Muscle layer of duodenum (tissue), 2 donors: ENCODE data around the gene PARD6B.

Experiments used
- H3K27ac ChIP-seq: one replicate; pipeline ENCODE4 v1.7.0; 2013; ENCODE audit warnings: mild to moderate bottlenecking, low read length
- H3K27me3 ChIP-seq: one replicate; pipeline ENCODE4 v1.7.0; 2013; ENCODE audit warnings: low read depth, mild to moderate bottlenecking, control low read depth, low read length
- H3K36me3 ChIP-seq, 2 donors: one replicate each; pipeline ENCODE4 v1.7.0; 2013; ENCODE audit warnings: low read length in 2 of 2, control low read depth in 1 of 2, mild to moderate bottlenecking in 1 of 2; ENCODE audit not compliant: insufficient read depth in 2 of 2, control insufficient read depth in 1 of 2
- H3K4me1 ChIP-seq, 2 donors: one replicate each; pipeline ENCODE4 v1.7.0; 2013; ENCODE audit warnings: low read length in 2 of 2, mild to moderate bottlenecking in 2 of 2, control low read depth in 1 of 2, moderate library complexity in 1 of 2; ENCODE audit not compliant: insufficient read depth in 2 of 2, control insufficient read depth in 1 of 2
- H3K4me3 ChIP-seq, 2 donors: one replicate each; pipeline ENCODE4 v1.7.0; 2013; ENCODE audit warnings: low read length in 2 of 2, low read depth in 1 of 2, mild to moderate bottlenecking in 1 of 2
- H3K9me3 ChIP-seq, 2 donors: one replicate each; pipeline ENCODE4 v1.7.0; 2013; ENCODE audit warnings: low read length in 2 of 2, control low read depth in 1 of 2, mild to moderate bottlenecking in 1 of 2; ENCODE audit not compliant: control insufficient read depth in 1 of 2
- donor health status: healthy.

Gene PARD6B

GRCh38 chr20:50726955-50727791 is 4.2 kb upstream of the PARD6B start:
- no peaks in the 10 kb centered on the region for H3K9me3 ChIP-seq
- no peaks in the 10 kb centered on the region for H3K36me3 ChIP-seq
- no peak overlapping the region for H3K27ac ChIP-seq
- peaks cover 9 to 11% of the 10 kb centered on the region in 2 donors for H3K4me1 ChIP-seq
- H3K27me3 ChIP-seq: no peaks in the 10 kb centered on the region
- no peak overlapping the region for H3K4me3 ChIP-seq

GRCh38 chr20:50727792-50728485 is 3.4 kb upstream of the PARD6B start:
- H3K36me3 ChIP-seq: no peaks in the 10 kb centered on the region
- peak overlapping the region; percentile 71 for H3K27ac ChIP-seq
- peaks cover 9 to 17% of the 10 kb centered on the region in 2 donors for H3K4me1 ChIP-seq
- no peak overlapping the region for H3K4me3 ChIP-seq
- H3K9me3 ChIP-seq: no peaks in the 10 kb centered on the region
- no peaks in the 10 kb centered on the region for H3K27me3 ChIP-seq

GRCh38 chr20:50728486-50728980 is 2.8 kb upstream of the PARD6B start:
- H3K4me1 ChIP-seq: peaks cover 9 to 17% of the 10 kb centered on the region in 2 donors
- no peak overlapping the region for H3K4me3 ChIP-seq
- H3K9me3 ChIP-seq: no peaks in the 10 kb centered on the region
- H3K27me3 ChIP-seq: no peaks in the 10 kb centered on the region
- peak overlapping the region; percentile 71 for H3K27ac ChIP-seq
- no peaks in the 10 kb centered on the region for H3K36me3 ChIP-seq

GRCh38 chr20:50728981-50729874 is 2.2 kb upstream of the PARD6B start:
- H3K4me3 ChIP-seq: no peak overlapping the region
- no peaks in the 10 kb centered on the region for H3K36me3 ChIP-seq
- no peaks in the 10 kb centered on the region for H3K9me3 ChIP-seq
- peak overlapping the region; percentile 71 for H3K27ac ChIP-seq
- H3K4me1 ChIP-seq: peaks cover 8 to 16% of the 10 kb centered on the region in 2 donors
- H3K27me3 ChIP-seq: no peaks in the 10 kb centered on the region

- no peaks in the 10 kb centered on the region for H3K9me3 ChIP-seq
- peaks cover 2 to 11% of the 10 kb centered on the region in 2 donors for H3K4me1 ChIP-seq
- peak overlapping the region; percentile 71 for H3K27ac ChIP-seq
- H3K36me3 ChIP-seq: no peaks in the 10 kb centered on the region
- no peaks in the 10 kb centered on the region for H3K27me3 ChIP-seq
- H3K4me3 ChIP-seq: peak overlapping the region; percentile 67 to 91
Observed at GRCh38 chr20:50729901-50730764, 1.2 kb upstream of the PARD6B start.

GRCh38 chr20:50730765-50731054 is 670 bp upstream of the PARD6B start:
- H3K36me3 ChIP-seq: no peaks in the 10 kb centered on the region
- H3K4me1 ChIP-seq: peaks cover 0 to 11% of the 10 kb centered on the region in 2 donors
- no peaks in the 10 kb centered on the region for H3K27me3 ChIP-seq
- H3K4me3 ChIP-seq: peak overlapping the region; percentile 67 to 91
- peak overlapping the region; percentile 71 for H3K27ac ChIP-seq
- no peaks in the 10 kb centered on the region for H3K9me3 ChIP-seq

- H3K27ac ChIP-seq: no peak overlapping the region
- peaks cover 0 to 11% of the 10 kb centered on the region in 2 donors for H3K4me1 ChIP-seq
- H3K9me3 ChIP-seq: no peaks in the 10 kb centered on the region
- no peaks in the 10 kb centered on the region for H3K27me3 ChIP-seq
- H3K36me3 ChIP-seq: no peaks in the 10 kb centered on the region
- peak overlapping the region; percentile 55 to 91 for H3K4me3 ChIP-seq
Observed at GRCh38 chr20:50731930-50732690, 730 bp downstream of the PARD6B start.

GRCh38 chr20:50733644-50734349 is 2.4 kb downstream of the PARD6B start:
- Histone ChIP-seq H3K4me3 (no peak overlapping the region), H3K9me3 (no peaks in the 10 kb centered on the region), H3K36me3 (no peaks in the 10 kb centered on the region), H3K27me3 (no peaks in the 10 kb centered on the region), H3K27ac (no peak overlapping the region), H3K4me1 (peaks cover 0 to 11% of the 10 kb centered on the region in 2 donors)

- Histone ChIP-seq H3K4me1 (peaks cover 0 to 11% of the 10 kb centered on the region in 2 donors), H3K36me3 (no peaks in the 10 kb centered on the region), H3K4me3 (no peak overlapping the region), H3K9me3 (no peaks in the 10 kb centered on the region), H3K27ac (no peak overlapping the region), H3K27me3 (no peaks in the 10 kb centered on the region)
Observed at GRCh38 chr20:50734730-50735679, 3.6 kb downstream of the PARD6B start.
